LoVo (cell line): ENCODE results near the gene PLA2G4F.
"Not testable (repeated sequence)": the region's sequence is repeated elsewhere in the genome, so short reads cannot be mapped to it uniquely, and the experiment has no call there.

Experiments used
- DNase-seq: peaks from one replicate; pipeline ENCODE4 v3.0.0-alpha.2; 2016; ENCODE audit warnings: low spot score

The PLA2G4F gene

GRCh38 chr15:42100021-42100800, 56.2 kb downstream of the PLA2G4F start:
- no peak for DNase-seq

DNA sequence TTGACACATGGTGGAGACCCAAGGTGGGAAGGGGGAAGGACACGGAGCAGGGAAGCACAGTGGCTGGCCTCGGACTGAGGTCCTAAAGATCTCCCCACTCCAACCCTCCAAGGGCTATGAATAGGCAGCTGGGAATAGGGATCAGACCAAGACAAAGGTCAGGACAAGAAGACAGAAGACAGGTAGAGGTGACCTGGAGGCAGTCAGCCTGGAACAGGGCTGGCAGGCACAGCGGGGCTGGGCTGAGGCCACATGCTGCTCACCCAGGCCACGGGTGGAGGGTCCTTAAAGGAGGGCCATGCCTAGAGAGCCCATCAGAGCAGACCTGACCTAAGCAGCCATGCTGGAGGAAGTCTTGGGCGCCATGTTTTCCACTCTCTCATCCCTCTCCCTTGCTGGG, 59.4 kb downstream of the PLA2G4F start:
- DNase-seq: no peak

- DNase-seq: peak; percentile 38
Observed at GRCh38 chr15:42094512-42094963, 61.9 kb downstream of the PLA2G4F start, which contains the start of gene PLA2G4D. Gene PLA2G4D (minus strand): TSS chr15:42094562. CDS start chr15:42094459, 103 bp downstream.

- no peak for DNase-seq
Observed at GRCh38 chr15:42093966-42094365, 62.5 kb downstream of the PLA2G4F start.

DNA sequence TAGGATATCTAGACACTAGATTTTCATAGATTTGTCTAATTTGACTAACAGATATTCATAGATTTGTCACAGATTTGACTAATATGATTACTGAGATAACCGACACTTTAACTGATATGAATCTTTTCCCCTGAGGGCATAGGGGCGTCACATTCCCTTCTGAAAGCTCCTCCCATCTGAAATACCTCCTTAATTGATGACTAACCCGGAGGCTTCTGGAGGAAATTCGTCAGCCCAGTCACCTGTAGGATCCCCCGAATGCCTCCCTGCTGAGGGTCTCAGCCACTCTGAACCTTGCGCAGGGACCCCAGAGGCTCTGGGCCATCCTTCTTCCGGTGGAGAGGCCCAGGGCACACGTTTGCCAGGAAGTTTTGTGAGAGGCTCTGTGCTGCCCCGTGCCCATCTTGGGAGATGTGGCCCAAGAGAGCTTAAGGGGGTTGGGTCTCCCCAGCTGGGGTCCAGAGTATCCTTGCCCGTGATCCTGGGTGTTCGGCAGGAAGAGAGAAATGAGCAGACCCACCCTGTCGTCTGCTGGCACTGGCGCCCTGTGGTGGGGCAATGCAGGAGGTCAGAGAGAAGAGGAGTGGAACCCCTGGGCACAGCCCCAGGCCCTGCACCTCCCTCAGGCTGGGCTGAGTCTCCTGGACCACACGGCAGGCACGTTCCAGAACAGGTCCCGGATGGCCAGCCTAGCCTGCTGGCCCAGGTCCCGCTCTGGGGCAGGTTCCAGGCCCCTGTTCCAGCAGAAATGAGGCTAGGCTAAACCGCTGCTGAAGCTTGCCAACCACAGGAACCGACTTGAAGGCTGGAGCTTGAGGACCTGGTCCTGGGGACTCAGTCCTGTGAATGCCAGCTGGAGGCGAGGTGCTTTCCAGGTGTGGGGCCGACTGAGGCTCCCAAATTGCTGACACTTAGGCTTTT, 63.8 kb downstream of the PLA2G4F start:
- peak; percentile 62 for DNase-seq

DNA sequence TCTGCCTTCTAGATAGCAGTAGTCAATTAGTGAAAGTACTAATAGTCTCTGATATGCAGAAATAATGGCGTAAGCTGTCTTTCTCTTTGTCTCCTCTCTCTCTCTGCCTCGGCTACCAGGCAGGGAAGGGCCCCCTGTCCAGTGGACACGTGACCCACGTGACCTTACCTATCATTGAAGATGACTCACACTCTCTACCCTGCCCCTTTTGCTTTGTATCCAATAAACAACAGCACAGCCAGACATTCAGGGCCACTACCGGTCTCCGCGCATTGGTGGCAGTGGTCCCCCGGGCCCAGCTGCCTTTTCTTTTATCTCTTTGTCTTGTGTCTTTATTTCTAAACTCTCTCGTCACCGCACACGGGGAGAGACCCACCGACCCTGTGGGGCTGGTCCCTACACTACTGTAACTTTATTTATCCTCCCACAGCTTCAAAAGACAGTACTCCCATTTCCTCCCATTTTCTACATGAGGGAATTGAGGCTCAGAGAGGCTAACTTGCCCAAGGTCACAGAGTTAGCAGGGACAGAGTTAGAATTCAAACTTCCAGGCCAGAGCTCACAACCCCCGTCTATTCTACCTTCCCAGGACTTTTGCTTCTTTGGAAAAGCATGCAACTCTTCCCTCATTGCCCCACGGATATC, 64.6 kb downstream of the PLA2G4F start:
- not testable (repeated sequence) for DNase-seq

GRCh38 chr15:42090781-42091180, 65.7 kb downstream of the PLA2G4F start:
- no peak for DNase-seq

DNA sequence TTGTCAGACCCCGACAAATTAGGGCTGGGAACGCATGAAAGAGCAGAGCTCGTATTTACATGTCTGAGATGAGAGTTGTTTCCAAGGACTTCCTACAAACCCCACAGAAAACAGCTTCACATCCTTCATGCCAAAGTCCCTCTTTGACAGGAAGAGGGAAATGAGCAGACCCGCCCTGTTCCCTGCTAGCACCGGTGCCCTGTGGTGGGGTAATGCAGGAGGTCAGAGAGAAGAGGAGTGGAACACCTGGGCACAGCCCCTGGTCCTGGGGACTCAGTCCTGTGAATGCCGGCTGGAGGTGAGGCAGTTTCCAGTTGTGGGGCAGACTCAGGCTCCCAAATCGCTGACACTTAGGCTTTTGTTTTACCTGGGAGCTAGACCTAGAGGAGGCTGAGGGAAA, 66.1 kb downstream of the PLA2G4F start:
- DNase-seq: no peak

DNA sequence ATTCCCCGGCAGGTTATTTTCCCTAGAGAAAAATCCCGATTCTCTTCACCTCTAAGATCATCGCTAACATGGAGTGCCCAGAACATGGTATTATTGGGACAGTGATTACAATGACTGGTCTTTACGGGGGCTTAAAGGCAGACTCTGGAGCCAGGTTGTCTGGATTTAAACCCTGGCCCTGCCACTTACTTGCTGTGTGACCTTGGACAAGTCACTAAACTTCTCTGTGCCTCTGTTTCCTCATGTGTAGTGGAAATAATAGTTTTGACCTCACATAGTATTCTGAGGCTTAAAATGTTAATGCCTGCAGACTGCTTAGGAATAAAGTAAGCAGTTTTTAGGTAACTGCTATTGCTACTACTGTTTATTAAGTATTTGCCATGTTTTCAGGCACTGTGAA, 66.5 kb downstream of the PLA2G4F start:
- DNase-seq: no peak
